Body of pancreas (tissue), 4 donors: ENCODE data around the gene PTPRCAP.

Source experiments
- POLR2A ChIP-seq, 3 donors: fragments of 450-650 bp; IDR thresholded peaks; one replicate each; pipeline ENCODE4 v1.6.1; 2016; ENCODE audit warnings: antibody characterized with exemption in 3 of 3, mild to moderate bottlenecking in 2 of 3
- TF ChIP-seq, protein P1 (sequence below), 7 experiments: fragments of 450-650 bp in 4 of 7; fragments of 200-600 bp in 3 of 7; sonication (generic) in 3 of 7; IDR thresholded peaks; one replicate each; pipeline ENCODE4 v1.5.1; 2016 to 2019; ENCODE audit warnings: antibody characterized with exemption in 7 of 7

- TF ChIP-seq, protein P1, sequence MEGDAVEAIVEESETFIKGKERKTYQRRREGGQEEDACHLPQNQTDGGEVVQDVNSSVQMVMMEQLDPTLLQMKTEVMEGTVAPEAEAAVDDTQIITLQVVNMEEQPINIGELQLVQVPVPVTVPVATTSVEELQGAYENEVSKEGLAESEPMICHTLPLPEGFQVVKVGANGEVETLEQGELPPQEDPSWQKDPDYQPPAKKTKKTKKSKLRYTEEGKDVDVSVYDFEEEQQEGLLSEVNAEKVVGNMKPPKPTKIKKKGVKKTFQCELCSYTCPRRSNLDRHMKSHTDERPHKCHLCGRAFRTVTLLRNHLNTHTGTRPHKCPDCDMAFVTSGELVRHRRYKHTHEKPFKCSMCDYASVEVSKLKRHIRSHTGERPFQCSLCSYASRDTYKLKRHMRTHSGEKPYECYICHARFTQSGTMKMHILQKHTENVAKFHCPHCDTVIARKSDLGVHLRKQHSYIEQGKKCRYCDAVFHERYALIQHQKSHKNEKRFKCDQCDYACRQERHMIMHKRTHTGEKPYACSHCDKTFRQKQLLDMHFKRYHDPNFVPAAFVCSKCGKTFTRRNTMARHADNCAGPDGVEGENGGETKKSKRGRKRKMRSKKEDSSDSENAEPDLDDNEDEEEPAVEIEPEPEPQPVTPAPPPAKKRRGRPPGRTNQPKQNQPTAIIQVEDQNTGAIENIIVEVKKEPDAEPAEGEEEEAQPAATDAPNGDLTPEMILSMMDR (IDR thresholded peaks at IDR 0.05), result no peak
- TF ChIP-seq POLR2A (IDR thresholded peaks at IDR 0.05), result no peak
Observed at GRCh38 chr11:67417425-67417824, 20.1 kb downstream of the PTPRCAP start.
